LoVo (cell line): Measurements from ENCODE around the gene MAP3K10.

ENCODE experiments used
- DNase-seq: peaks from one replicate; pipeline ENCODE4 v3.0.0-alpha.2; 2016; ENCODE audit warnings: low spot score

Gene MAP3K10

GRCh38 chr19:40174092-40174491 is 17.1 kb upstream of the MAP3K10 start:
- DNase-seq = no peak

GRCh38 chr19:40175820-40176219 is 15.4 kb upstream of the MAP3K10 start:
- DNase-seq = no peak

GRCh38 chr19:40177286-40178070 is 13.7 kb upstream of the MAP3K10 start:
- no peak for DNase-seq

- DNase-seq = no peak
Measured at GRCh38 chr19:40178756-40179155, 12.5 kb upstream of the MAP3K10 start.

- DNase-seq = no peak
Measured at GRCh38 chr19:40184273-40184672, 7.0 kb upstream of the MAP3K10 start.

- DNase-seq = no peak
Measured at GRCh38 chr19:40191836-40192646, 815 bp downstream of the MAP3K10 start.

GRCh38 chr19:40192758-40193586 is 1.7 kb downstream of the MAP3K10 start:
- no peak for DNase-seq

GRCh38 chr19:40193587-40193849 is 2.3 kb downstream of the MAP3K10 start:
- DNase-seq = no peak

GRCh38 chr19:40198272-40198990 is 7.2 kb downstream of the MAP3K10 start:
- DNase-seq = no peak

- DNase-seq = no peak
Measured at GRCh38 chr19:40200341-40201099, 9.3 kb downstream of the MAP3K10 start.

GRCh38 chr19:40204381-40204780 is 13.2 kb downstream of the MAP3K10 start:
- no peak for DNase-seq

GRCh38 chr19:40205760-40206159 is 14.5 kb downstream of the MAP3K10 start:
- DNase-seq = no peak

GRCh38 chr19:40208602-40209001 is 17.4 kb downstream of the MAP3K10 start:
- DNase-seq = no peak

GRCh38 chr19:40210889-40211288 is 19.7 kb downstream of the MAP3K10 start:
- DNase-seq = no peak

GRCh38 chr19:40213251-40213829 is 22.1 kb downstream of the MAP3K10 start:
- DNase-seq = no peak

GRCh38 chr19:40213882-40214570 is 22.8 kb downstream of the MAP3K10 start:
- no peak for DNase-seq

- no peak for DNase-seq
Measured at GRCh38 chr19:40214936-40215335, 23.7 kb downstream of the MAP3K10 start.

GRCh38 chr19:40216013-40216776 is 25.0 kb downstream of the MAP3K10 start:
- no peak for DNase-seq

- DNase-seq = no peak
Measured at GRCh38 chr19:40216777-40217026, 25.5 kb downstream of the MAP3K10 start.
